Smooth muscle cell of the brain vasculature (primary cell): ENCODE measurements around the gene DCHS2.

Experiments
- DNase-seq: peaks from one replicate; pipeline ENCODE4 v3.0.0-alpha.2; 2012; ENCODE audit warnings: low read depth, low spot score

DCHS2 gene

GRCh38 chr4:154490583-154491340 lies 837 bp downstream of the DCHS2 start:
- DNase-seq, result no peak

- DNase-seq, result no peak
Observed at GRCh38 chr4:154490234-154490582, 1.4 kb downstream of the DCHS2 start.

- DNase-seq, result no peak
Observed at GRCh38 chr4:154489558-154490233, 1.9 kb downstream of the DCHS2 start.

- no peak for DNase-seq
Observed at GRCh38 chr4:154487145-154487544, 4.5 kb downstream of the DCHS2 start.

- no peak for DNase-seq
Observed at GRCh38 chr4:154485127-154485773, 6.3 kb downstream of the DCHS2 start.

- no peak for DNase-seq
Observed at GRCh38 chr4:154478547-154478946, 13.1 kb downstream of the DCHS2 start.

GRCh38 chr4:154478128-154478527 lies 13.5 kb downstream of the DCHS2 start:
- DNase-seq, result no peak

- DNase-seq, result no peak
Observed at GRCh38 chr4:154476232-154476631, 15.4 kb downstream of the DCHS2 start.

- no peak for DNase-seq
Observed at GRCh38 chr4:154475820-154476219, 15.8 kb downstream of the DCHS2 start.

GRCh38 chr4:154473497-154473896 lies 18.1 kb downstream of the DCHS2 start:
- no peak for DNase-seq

GRCh38 chr4:154472858-154473257 lies 18.7 kb downstream of the DCHS2 start:
- no peak for DNase-seq

- no peak for DNase-seq
Observed at GRCh38 chr4:154471526-154472331, 19.9 kb downstream of the DCHS2 start.

GRCh38 chr4:154471032-154471431 lies 20.6 kb downstream of the DCHS2 start:
- no peak for DNase-seq

GRCh38 chr4:154467886-154468285 lies 23.7 kb downstream of the DCHS2 start:
- no peak for DNase-seq

- DNase-seq, result no peak
Observed at GRCh38 chr4:154466336-154466735, 25.3 kb downstream of the DCHS2 start.

- no peak for DNase-seq
Observed at GRCh38 chr4:154465085-154465484, 26.5 kb downstream of the DCHS2 start.

- no peak for DNase-seq
Observed at GRCh38 chr4:154464654-154465053, 26.9 kb downstream of the DCHS2 start.

GRCh38 chr4:154462081-154462810 lies 29.4 kb downstream of the DCHS2 start:
- DNase-seq, result no peak

- no peak for DNase-seq
Observed at GRCh38 chr4:154457471-154457870, 34.1 kb downstream of the DCHS2 start.

GRCh38 chr4:154456889-154457288 lies 34.7 kb downstream of the DCHS2 start:
- no peak for DNase-seq

- DNase-seq, result no peak
Observed at GRCh38 chr4:154456240-154456639, 35.4 kb downstream of the DCHS2 start.
